ENCODE measurements around the gene CEP104. TPM values are rescaled to one million over a fixed set of nuclear protein-coding genes. Genes with fewer than 3 reads are reported as not detected.

The CEP104 gene
- polyA plus RNA-seq, 3 donors, result 8.3 to 25.1 (median 13.0) TPM

- Histone ChIP-seq H3K27ac (ENCODE audit: low read depth in 1 of 2, low read length in 2 of 2) (no peak overlapping the region), H3K79me2 (ENCODE audit: insufficient read depth, low read length) (peaks cover 72% of the 10 kb centered on the region), H3K4me1 (ENCODE audit: control insufficient read depth in 1 of 2, insufficient read depth in 2 of 2, low read length in 2 of 2) (peaks cover 31 to 42% of the 10 kb centered on the region in 2 donors), H3K27me3 (ENCODE audit: control insufficient read depth in 2 of 2, insufficient read depth in 2 of 2, low read length in 2 of 2) (no peaks in the 10 kb centered on the region), H3K36me3 (replicated peaks in 1 of 2; ENCODE audit: control insufficient read depth in 1 of 2, insufficient read depth in 2 of 2, low read length in 2 of 2) (peaks cover 15 to 22% of the 10 kb centered on the region in 2 donors), H3K4me2 (replicated peaks; ENCODE audit: extremely low read depth, low read length, poor library complexity, severe bottlenecking) (no peak overlapping the region), H3K4me3 (replicated peaks in 1 of 3; ENCODE audit: low read depth in 2 of 3, low read length in 3 of 3) (no peak overlapping the region), H3K9ac (ENCODE audit: insufficient read depth, low read length, poor library complexity, severe bottlenecking) (no peak overlapping the region), H4K20me1 (ENCODE audit: insufficient read depth, low read length) (peaks cover 31% of the 10 kb centered on the region), H3K9me3 (replicated peaks in 1 of 2; ENCODE audit: control insufficient read depth in 1 of 2, insufficient read depth in 1 of 2, low read length in 2 of 2) (peaks cover 5 to 10% of the 10 kb centered on the region in 2 donors), H2AFZ (ENCODE audit: insufficient read depth, low read depth, low read length, poor library complexity, severe bottlenecking) (no peak overlapping the region)
- Mint-ChIP-seq H3K36me3 (peaks cover 30 to 43% of the 10 kb centered on the region in 2 donors), H3K4me1 (peaks cover 34% of the 10 kb centered on the region), H3K4me3 (no peak overlapping the region), H3K27me3 (ENCODE audit: low read depth in 3 of 3) (peaks cover 0 to 2% (median 0%) of the 10 kb centered on the region in 3 donors), H3K9me3 (peaks cover 7 to 14% (median 11%) of the 10 kb centered on the region in 7 donors), H3K27ac (no peak overlapping the region)
- WGBS (ENCODE audit: insufficient coverage), result 99% methylated on average over 13 of the region's 13 CpGs
- TF ChIP-seq CTCF (IDR thresholded peaks at IDR 0.05), result no peak
- intact Hi-C loops (cut with micrococcal nuclease), result loop anchor here (5.0 to 10.0 kb wide), 2 partner anchors 38 to 241 kb away; partner anchors contain the start of genes CEP104 (in 1 of the 2), DFFB (in 1 of the 2), TP73 (in 1 of the 2) and WRAP73 (in 1 of the 2)
- no peak for DNase-seq
Observed at GRCh38 chr1:3895279-3895950, 38.4 kb upstream of the CEP104 start.

- Mint-ChIP-seq H3K4me3 (no peak overlapping the region), H3K27ac (peak overlapping the region in 2 of 7 donors; percentile 54 to 82), H3K9me3 (peaks cover 7 to 14% (median 11%) of the 10 kb centered on the region in 7 donors), H3K27me3 (ENCODE audit: low read depth in 3 of 3) (peaks cover 0 to 2% (median 0%) of the 10 kb centered on the region in 3 donors), H3K36me3 (peaks cover 35 to 49% of the 10 kb centered on the region in 2 donors), H3K4me1 (peaks cover 41% of the 10 kb centered on the region)
- no peak overlapping the region for H3K9ac ChIP-seq (ENCODE audit: insufficient read depth, low read length, poor library complexity, severe bottlenecking)
- H3K4me2 ChIP-seq (replicated peaks; ENCODE audit: extremely low read depth, low read length, poor library complexity, severe bottlenecking), result no peak overlapping the region
- TF ChIP-seq CTCF (IDR thresholded peaks at IDR 0.05), result no peak
- H3K27me3 ChIP-seq (ENCODE audit: control insufficient read depth in 2 of 2, insufficient read depth in 2 of 2, low read length in 2 of 2), result no peaks in the 10 kb centered on the region
- WGBS (ENCODE audit: insufficient coverage), result 95% methylated on average over 9 of the region's 17 CpGs
- peaks cover 5 to 10% of the 10 kb centered on the region in 2 donors for H3K9me3 ChIP-seq (replicated peaks in 1 of 2; ENCODE audit: control insufficient read depth in 1 of 2, insufficient read depth in 1 of 2, low read length in 2 of 2)
- peaks cover 21 to 28% of the 10 kb centered on the region in 2 donors for H3K36me3 ChIP-seq (replicated peaks in 1 of 2; ENCODE audit: control insufficient read depth in 1 of 2, insufficient read depth in 2 of 2, low read length in 2 of 2)
- no peak overlapping the region for H3K27ac ChIP-seq (ENCODE audit: low read depth in 1 of 2, low read length in 2 of 2)
- intact Hi-C loops (cut with micrococcal nuclease), result loop anchor here (5.0 to 10.0 kb wide), 2 partner anchors 37 to 240 kb away; partner anchors contain the start of genes CEP104 (in 1 of the 2), DFFB (in 1 of the 2), TP73 (in 1 of the 2) and WRAP73 (in 1 of the 2)
- no peak overlapping the region for H2AFZ ChIP-seq (ENCODE audit: insufficient read depth, low read depth, low read length, poor library complexity, severe bottlenecking)
- no peak for DNase-seq
- H4K20me1 ChIP-seq (ENCODE audit: insufficient read depth, low read length), result peaks cover 31% of the 10 kb centered on the region
- peaks cover 36 to 46% of the 10 kb centered on the region in 2 donors for H3K4me1 ChIP-seq (ENCODE audit: control insufficient read depth in 1 of 2, insufficient read depth in 2 of 2, low read length in 2 of 2)
- peaks cover 70% of the 10 kb centered on the region for H3K79me2 ChIP-seq (ENCODE audit: insufficient read depth, low read length)
- H3K4me3 ChIP-seq (replicated peaks in 1 of 3; ENCODE audit: low read depth in 2 of 3, low read length in 3 of 3), result no peak overlapping the region
Observed at GRCh38 chr1:3894626-3895278, 37.7 kb upstream of the CEP104 start.
